SK-N-MC (cell line): Measurements from ENCODE around the gene TRPV2.

Experiments used
- EZH2 ChIP-seq: fragments of 200-600 bp; sonication (generic); IDR thresholded peaks from one replicate; pipeline ENCODE4 v1.6.1; 2017; ENCODE audit warnings: antibody characterized with exemption
- POLR2AphosphoS5 ChIP-seq: IDR thresholded peaks from 2 replicates; pipeline ENCODE4 v1.6.1; 2012; ENCODE audit warnings: mild to moderate bottlenecking, low read depth, low read length, borderline replicate concordance

DNA sequence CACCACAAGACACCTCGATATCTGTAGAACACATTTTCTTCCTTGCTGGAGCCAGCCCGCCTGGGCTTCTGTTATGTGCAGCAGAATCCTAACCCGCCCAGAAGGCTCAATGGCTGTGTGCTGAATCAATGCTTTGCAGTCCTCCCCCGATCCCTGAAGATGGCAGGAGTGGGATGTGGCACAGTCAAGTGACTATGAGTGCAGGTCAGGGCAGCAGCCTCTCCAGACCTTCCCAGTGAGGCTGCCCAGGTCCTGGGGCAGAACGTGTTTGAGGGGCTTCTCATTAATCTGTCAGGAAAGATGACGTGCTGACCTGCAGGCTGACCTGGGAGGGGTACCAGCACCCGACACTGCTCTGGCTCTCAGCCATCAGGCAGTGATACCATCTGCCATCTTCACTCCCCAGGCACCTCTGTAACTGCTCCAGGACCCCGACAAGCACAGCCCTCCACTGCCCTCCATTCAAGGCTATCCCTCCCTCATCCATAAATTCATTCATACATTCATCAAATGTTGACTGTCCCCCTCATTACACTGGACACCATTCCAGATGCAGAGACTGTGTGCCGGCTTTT lies 41.5 kb downstream of the TRPV2 start:
- TF ChIP-seq EZH2 (no peak), POLR2AphosphoS5 (no peak)
